H9 (cell line): Measurements from ENCODE around the gene EPC2. TPM values are rescaled to one million over a fixed set of nuclear protein-coding genes. Genes with fewer than 3 reads are reported as not detected.

Source experiments
- DNase-seq: peaks from one replicate; pipeline ENCODE4 v3.0.0-alpha.2; 2017
- H2AFZ ChIP-seq: one replicate; pipeline ENCODE4 v1.6.1; 2013; ENCODE audit warnings: mild to moderate bottlenecking, low read length, control low read depth, moderate library complexity
- H2AK5ac ChIP-seq: 2 replicates; pipeline ENCODE4 v1.6.1; 2013; ENCODE audit warnings: low read length, control low read depth, mixed read lengths; ENCODE audit not compliant: insufficient read length
- H2BK120ac ChIP-seq: one replicate; pipeline ENCODE4 v1.6.1; 2013; ENCODE audit warnings: low read depth, mild to moderate bottlenecking, low read length, control low read depth, inconsistent platforms; ENCODE audit not compliant: poor library complexity, severe bottlenecking
- H2BK12ac ChIP-seq: 2 replicates; pipeline ENCODE4 v1.6.1; 2013; ENCODE audit warnings: low read length, control low read depth, mixed read lengths, low read depth; ENCODE audit not compliant: insufficient read length
- H2BK15ac ChIP-seq: 2 replicates; pipeline ENCODE4 v1.6.1; 2013; ENCODE audit warnings: low read depth, low read length, control low read depth
- H2BK20ac ChIP-seq: one replicate; pipeline ENCODE4 v1.6.1; 2013; ENCODE audit warnings: low read depth, mild to moderate bottlenecking, low read length, control low read depth, inconsistent platforms; ENCODE audit not compliant: poor library complexity, severe bottlenecking
- H2BK5ac ChIP-seq: 2 replicates; pipeline ENCODE4 v1.6.1; 2013; ENCODE audit warnings: low read length, control low read depth, mixed read lengths; ENCODE audit not compliant: insufficient read length
- H3K14ac ChIP-seq: 2 replicates; pipeline ENCODE4 v1.6.1; 2013; ENCODE audit warnings: low read length, control low read depth; ENCODE audit not compliant: insufficient read depth
- H3K18ac ChIP-seq: 2 replicates; pipeline ENCODE4 v1.6.1; 2013; ENCODE audit warnings: low read depth, mild to moderate bottlenecking, mixed read lengths, low read length, control low read depth; ENCODE audit not compliant: insufficient read length
- H3K23ac ChIP-seq: 2 replicates; pipeline ENCODE4 v1.6.1; 2013; ENCODE audit warnings: low read length, control low read depth, mixed read lengths, low read depth; ENCODE audit not compliant: insufficient read length
- H3K23me2 ChIP-seq: 2 replicates; pipeline ENCODE4 v1.6.1; 2013; ENCODE audit warnings: low read depth, mild to moderate bottlenecking, mixed read lengths, low read length, control low read depth; ENCODE audit not compliant: insufficient read length, poor library complexity, severe bottlenecking
- H3K27ac ChIP-seq: 2 replicates; pipeline ENCODE4 v1.5.1; 2013; ENCODE audit warnings: low read length, control low read depth, mixed read lengths, low read depth; ENCODE audit not compliant: insufficient read length
- H3K27me3 ChIP-seq: 2 replicates; pipeline ENCODE4 v1.6.1; 2013; ENCODE audit warnings: low read length, control low read depth, inconsistent platforms; ENCODE audit not compliant: insufficient read depth
- H3K4ac ChIP-seq: 2 replicates; pipeline ENCODE4 v1.6.1; 2013; ENCODE audit warnings: low read depth, mild to moderate bottlenecking, control low read depth, inconsistent platforms, low read length, moderate library complexity
- H3K4me1 ChIP-seq: 2 replicates; pipeline ENCODE4 v1.6.1; 2013; ENCODE audit warnings: low read length, control low read depth, inconsistent platforms; ENCODE audit not compliant: insufficient read depth
- H3K4me2 ChIP-seq: 2 replicates; pipeline ENCODE4 v1.6.1; 2013; ENCODE audit warnings: low read length, control low read depth, mixed read lengths; ENCODE audit not compliant: insufficient read length, insufficient read depth
- H3K56ac ChIP-seq: 2 replicates; pipeline ENCODE4 v1.6.1; 2013; ENCODE audit warnings: low read depth, mild to moderate bottlenecking, mixed read lengths, low read length, control low read depth; ENCODE audit not compliant: insufficient read length
- H3K79me1 ChIP-seq: 2 replicates; pipeline ENCODE4 v1.6.1; 2013; ENCODE audit warnings: low read depth, mild to moderate bottlenecking, moderate library complexity, low read length, control low read depth, inconsistent platforms; ENCODE audit not compliant: insufficient read depth, poor library complexity, severe bottlenecking
- H3K79me2 ChIP-seq: 2 replicates; pipeline ENCODE4 v1.6.1; 2013; ENCODE audit warnings: low read length, control low read depth, inconsistent platforms; ENCODE audit not compliant: insufficient read depth
- H3K9ac ChIP-seq: 2 replicates; pipeline ENCODE4 v1.6.1; 2013; ENCODE audit warnings: low read length, control low read depth, mixed read lengths; ENCODE audit not compliant: insufficient read length; ENCODE audit errors: extremely low read depth
- H3K9me3 ChIP-seq: one replicate; pipeline ENCODE4 v1.6.1; 2013; ENCODE audit warnings: low read depth, low read length, inconsistent platforms; ENCODE audit not compliant: control insufficient read depth
- H3T11ph ChIP-seq: one replicate; pipeline ENCODE4 v1.6.1; 2013; ENCODE audit warnings: mild to moderate bottlenecking, low read length, control low read depth, inconsistent platforms
- H4K20me1 ChIP-seq: one replicate; pipeline ENCODE4 v1.6.1; 2013; ENCODE audit not compliant: control insufficient read depth, insufficient read length, insufficient read depth
- H4K5ac ChIP-seq: 2 replicates; pipeline ENCODE4 v1.6.1; 2013; ENCODE audit warnings: low read depth, mild to moderate bottlenecking, mixed read lengths, low read length, control low read depth; ENCODE audit not compliant: insufficient read length
- H4K8ac ChIP-seq: replicated peaks from 2 replicates; pipeline ENCODE4 v1.6.1; 2013; ENCODE audit warnings: low read length, control low read depth, mixed read lengths, low read depth; ENCODE audit not compliant: insufficient read length
- H4K91ac ChIP-seq: 2 replicates; pipeline ENCODE4 v1.6.1; 2013; ENCODE audit warnings: low read depth, mild to moderate bottlenecking, moderate library complexity, mixed read lengths, low read length, control low read depth; ENCODE audit not compliant: insufficient read length
- H3K27ac Mint-ChIP-seq, 3 experiments: 2 replicates in 2 of 3; 3 replicates in 1 of 3; pipeline ENCODE4 v1.8.0; 2020 to 2021; ENCODE audit warnings: mixed read lengths in 3 of 3, mild to moderate bottlenecking in 1 of 3, moderate library complexity in 1 of 3
- H3K27me3 Mint-ChIP-seq: 2 replicates; pipeline ENCODE4 v1.8.0; 2021; ENCODE audit warnings: low read depth, mild to moderate bottlenecking, moderate library complexity, mixed read lengths
- H3K36me3 Mint-ChIP-seq, 3 experiments: 2 replicates in 2 of 3; 3 replicates in 1 of 3; pipeline ENCODE4 v1.8.0; 2020 to 2021; ENCODE audit warnings: low read depth in 3 of 3, mixed read lengths in 3 of 3; ENCODE audit not compliant: insufficient read depth in 1 of 3
- H3K4me1 Mint-ChIP-seq, 2 experiments: 2 replicates each; pipeline ENCODE4 v1.8.0; 2020; ENCODE audit warnings: mixed read lengths in 2 of 2
- H3K4me3 Mint-ChIP-seq, 2 experiments: 2 replicates in 1 of 2; 3 replicates in 1 of 2; pipeline ENCODE4 v1.8.0; 2020 to 2021; ENCODE audit warnings: mild to moderate bottlenecking in 2 of 2, mixed read lengths in 2 of 2, moderate library complexity in 1 of 2
- H3K9me3 Mint-ChIP-seq, 2 experiments: 2 replicates in 1 of 2; 3 replicates in 1 of 2; pipeline ENCODE4 v1.8.0; 2020; ENCODE audit warnings: mild to moderate bottlenecking in 2 of 2, mixed read lengths in 2 of 2, moderate library complexity in 1 of 2
- WGBS: extraction: QIAGEN DNeasy Blood & Tissue Kit; methylation state at CpG from one replicate; pipeline ENCODE4 v1.1.7; 2013; ENCODE audit warnings: missing lambda C conversion rate, low lambda C conversion rate, mixed read lengths; ENCODE audit not compliant: insufficient read length; ENCODE audit errors: extremely low coverage; 5-methylcytosine and 5-hydroxymethylcytosine counted together
- total RNA-seq: library from RNA; stranded (reverse); gene quantifications from 2 replicates; pipeline ENCODE4 v1.2.1, GENCODE V29; 2021
- TF ChIP-seq, protein P1 (sequence below): fragments of 200-600 bp; sonication (generic); conservative IDR thresholded peaks from 3 replicates; pipeline ENCODE4 v1.8.0; 2021; ENCODE audit warnings: antibody characterized with exemption, mild to moderate bottlenecking

Gene EPC2
- total RNA-seq, 1 experiment from 2014 or later: 31.3 TPM

DNA sequence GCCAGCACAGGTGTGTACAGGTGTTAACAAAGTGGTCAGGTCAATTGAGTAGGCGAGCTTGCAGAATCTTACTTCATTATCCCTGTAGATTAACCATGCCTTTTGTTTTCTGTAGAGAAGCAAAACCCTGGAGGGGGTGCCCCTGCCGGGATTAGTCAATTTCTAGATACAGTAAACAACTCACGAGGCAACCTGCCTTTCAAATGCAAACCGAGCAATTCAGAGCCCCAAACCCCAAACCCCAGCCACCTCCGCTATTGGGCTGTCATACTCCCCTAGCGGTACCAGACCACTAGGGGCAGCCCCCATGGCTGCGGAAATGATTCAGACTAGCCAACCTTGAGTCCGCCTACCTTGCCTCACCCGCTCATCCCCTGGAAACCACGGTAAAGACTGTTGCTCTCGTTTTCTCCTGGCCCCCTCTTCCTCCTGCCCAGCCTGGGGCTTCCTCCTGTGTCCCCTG is 169.1 kb downstream of the EPC2 start:
- H2AFZ ChIP-seq: no peak overlapping the region
- no peaks in the 10 kb centered on the region for H3K36me3 Mint-ChIP-seq
- peak; percentile 98 for DNase-seq

More for the DNA sequence above, 169.1 kb downstream of the EPC2 start:
- H2AK5ac ChIP-seq: no peak overlapping the region
- peak overlapping the region; percentile 35 to 68 for H3K4me3 Mint-ChIP-seq
- no peaks in the 10 kb centered on the region for H3K79me2 ChIP-seq
- no peaks in the 10 kb centered on the region; a peak in 1 of 5 replicates for H3K9me3 Mint-ChIP-seq
- no peak overlapping the region for H2BK15ac ChIP-seq
- H3K4me2 ChIP-seq: peak overlapping the region; percentile 23
- H3K14ac ChIP-seq: 0 out of 2 replicates have a peak overlapping the region, but pooled peaks have one; percentile 32
- no peaks in the 10 kb centered on the region for H3K23me2 ChIP-seq
- no peak overlapping the region for H3K9ac ChIP-seq
- no peaks in the 10 kb centered on the region for H3K79me1 ChIP-seq
- no peak overlapping the region for H3K23ac ChIP-seq
- no peak overlapping the region for H3T11ph ChIP-seq
- H2BK20ac ChIP-seq: no peak overlapping the region
- no peak overlapping the region for H3K56ac ChIP-seq
- no peaks in the 10 kb centered on the region for H3K9me3 ChIP-seq
- no peak overlapping the region for H4K91ac ChIP-seq
- no peaks in the 10 kb centered on the region for H4K20me1 ChIP-seq
- peaks cover 18% of the 10 kb centered on the region; the same call in 1 of the 2 replicates for H3K4me1 ChIP-seq
- peaks cover 61 to 65% of the 10 kb centered on the region in 2 experiments for H3K4me1 Mint-ChIP-seq
- H3K27me3 Mint-ChIP-seq: no peaks in the 10 kb centered on the region; the same call in 1 of the 2 replicates
- H2BK120ac ChIP-seq: no peak overlapping the region
- TF ChIP-seq, protein P1, sequence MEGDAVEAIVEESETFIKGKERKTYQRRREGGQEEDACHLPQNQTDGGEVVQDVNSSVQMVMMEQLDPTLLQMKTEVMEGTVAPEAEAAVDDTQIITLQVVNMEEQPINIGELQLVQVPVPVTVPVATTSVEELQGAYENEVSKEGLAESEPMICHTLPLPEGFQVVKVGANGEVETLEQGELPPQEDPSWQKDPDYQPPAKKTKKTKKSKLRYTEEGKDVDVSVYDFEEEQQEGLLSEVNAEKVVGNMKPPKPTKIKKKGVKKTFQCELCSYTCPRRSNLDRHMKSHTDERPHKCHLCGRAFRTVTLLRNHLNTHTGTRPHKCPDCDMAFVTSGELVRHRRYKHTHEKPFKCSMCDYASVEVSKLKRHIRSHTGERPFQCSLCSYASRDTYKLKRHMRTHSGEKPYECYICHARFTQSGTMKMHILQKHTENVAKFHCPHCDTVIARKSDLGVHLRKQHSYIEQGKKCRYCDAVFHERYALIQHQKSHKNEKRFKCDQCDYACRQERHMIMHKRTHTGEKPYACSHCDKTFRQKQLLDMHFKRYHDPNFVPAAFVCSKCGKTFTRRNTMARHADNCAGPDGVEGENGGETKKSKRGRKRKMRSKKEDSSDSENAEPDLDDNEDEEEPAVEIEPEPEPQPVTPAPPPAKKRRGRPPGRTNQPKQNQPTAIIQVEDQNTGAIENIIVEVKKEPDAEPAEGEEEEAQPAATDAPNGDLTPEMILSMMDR: peak; percentile 83
- peak overlapping the region; percentile 59 for H3K27ac ChIP-seq
- no peak overlapping the region for H4K5ac ChIP-seq
- no peak overlapping the region for H4K8ac ChIP-seq
- H3K4ac ChIP-seq: no peak overlapping the region
- H3K27me3 ChIP-seq: no peaks in the 10 kb centered on the region
- peak overlapping the region; percentile 2 for H2BK12ac ChIP-seq
- H2BK5ac ChIP-seq: no peak overlapping the region
- no CpG with 5 or more reads among the region's 11 CpGs for WGBS
- H3K18ac ChIP-seq: peak overlapping the region; percentile 22
- peak overlapping the region; percentile 95 to 97 (median 96) for H3K27ac Mint-ChIP-seq
